Left ventricle myocardium inferior (tissue), 1 donor: Measurements from ENCODE around the gene KANSL1. TPM values are rescaled to one million over a fixed set of nuclear protein-coding genes. Genes with fewer than 3 reads are reported as not detected.
"Not testable (repeated sequence)": the region's sequence is repeated elsewhere in the genome, so short reads cannot be mapped to it uniquely, and the experiment has no call there.

ENCODE experiments used
- DNase-seq: peaks from one replicate; pipeline ENCODE4 v3.0.0-alpha.2; 2020
- H3K27ac ChIP-seq: fragments of 200-600 bp; replicated peaks from 2 replicates; pipeline ENCODE4 v1.8.0; 2021
- H3K27me3 ChIP-seq: fragments of 200-600 bp; 2 replicates; pipeline ENCODE4 v1.8.0; 2021; ENCODE audit warnings: low read depth
- H3K36me3 ChIP-seq: fragments of 200-600 bp; 2 replicates; pipeline ENCODE4 v1.8.0; 2021
- H3K4me1 ChIP-seq: fragments of 200-600 bp; 2 replicates; pipeline ENCODE4 v1.8.0; 2021
- H3K4me3 ChIP-seq: fragments of 200-600 bp; 2 replicates; pipeline ENCODE4 v1.8.0; 2021; ENCODE audit warnings: mild to moderate bottlenecking, moderate library complexity
- H3K9me3 ChIP-seq: fragments of 200-600 bp; replicated peaks from 2 replicates; pipeline ENCODE4 v1.8.0; 2021
- CTCF ChIP-seq: fragments of 200-600 bp; IDR thresholded peaks from 2 replicates; pipeline ENCODE4 v1.8.0; 2021; ENCODE audit warnings: antibody characterized with exemption, mild to moderate bottlenecking, borderline replicate concordance
- intact Hi-C: fragments of 100-400 bp; cut with micrococcal nuclease; formaldehyde crosslinking; loops from one replicate; pipeline ENCODE4 v1.11.0; 2022
- total RNA-seq: library from RNA; stranded (reverse); fragmentation: NEBNext Ultra II Directional; extraction: Animal tissue kit (Norgen Biotek cat#: 25700); gene quantifications from one replicate; pipeline ENCODE4 v1.2.1, GENCODE V29; 2021
- donor health status: DM: no; HTN: yes; CAD: no; lungs with severe emphysema.

Gene KANSL1
- total RNA-seq, 1 donor from 2014 or later = 23.7 TPM

- Histone ChIP-seq H3K9me3 (no peaks in the 10 kb centered on the region), H3K27ac (peak overlapping the region; percentile 43), H3K4me3 (no peak overlapping the region), H3K4me1 (peaks cover 64% of the 10 kb centered on the region), H3K36me3 (no peaks in the 10 kb centered on the region), H3K27me3 (no peaks in the 10 kb centered on the region)
- intact Hi-C loops = no loop called here
- no peak for TF ChIP-seq CTCF
- DNase-seq = no peak
These were observed 85.1 kb downstream of the KANSL1 start for GRCh38 chr17:46108120-46108519.

GRCh38 chr17:46106966-46107644, 86.1 kb downstream of the KANSL1 start:
- no peaks in the 10 kb centered on the region for H3K27me3 ChIP-seq
- H3K36me3 ChIP-seq = no peaks in the 10 kb centered on the region
- intact Hi-C loops = no loop called here
- peaks cover 69% of the 10 kb centered on the region for H3K4me1 ChIP-seq
- H3K9me3 ChIP-seq = no peaks in the 10 kb centered on the region
- H3K27ac ChIP-seq = peak overlapping the region; percentile 43
- TF ChIP-seq CTCF = no peak
- H3K4me3 ChIP-seq = no peak overlapping the region
- no peak for DNase-seq

GRCh38 chr17:46102806-46103205, 90.4 kb downstream of the KANSL1 start:
- Histone ChIP-seq H3K4me1 (peaks cover 68% of the 10 kb centered on the region), H3K27ac (peak overlapping the region; percentile 54)
- H3K27me3 ChIP-seq, DNase-seq, intact Hi-C loops, H3K9me3 ChIP-seq, H3K4me3 ChIP-seq, H3K36me3 ChIP-seq: not testable (repeated sequence)

GRCh38 chr17:46101785-46102617, 91.2 kb downstream of the KANSL1 start:
- H3K27me3 ChIP-seq, intact Hi-C loops, H3K36me3 ChIP-seq, H3K9me3 ChIP-seq, H3K4me3 ChIP-seq, DNase-seq: not testable (repeated sequence)
- Histone ChIP-seq H3K4me1 (peaks cover 67% of the 10 kb centered on the region), H3K27ac (peak overlapping the region; percentile 54)

GRCh38 chr17:46100590-46100989, 92.6 kb downstream of the KANSL1 start:
- intact Hi-C loops = no loop called here
- no peaks in the 10 kb centered on the region for H3K9me3 ChIP-seq
- DNase-seq = no peak
- H3K27ac ChIP-seq = peak overlapping the region; percentile 54
- H3K4me1 ChIP-seq = peaks cover 59% of the 10 kb centered on the region
- H3K36me3 ChIP-seq = no peaks in the 10 kb centered on the region
- no peaks in the 10 kb centered on the region for H3K27me3 ChIP-seq
- H3K4me3 ChIP-seq = no peak overlapping the region
- TF ChIP-seq CTCF = no peak

GRCh38 chr17:46099865-46100264, 93.4 kb downstream of the KANSL1 start:
- no peaks in the 10 kb centered on the region for H3K36me3 ChIP-seq
- peaks cover 59% of the 10 kb centered on the region for H3K4me1 ChIP-seq
- no peaks in the 10 kb centered on the region for H3K27me3 ChIP-seq
- intact Hi-C loops = no loop called here
- no peaks in the 10 kb centered on the region for H3K9me3 ChIP-seq
- H3K4me3 ChIP-seq = no peak overlapping the region
- no peak overlapping the region for H3K27ac ChIP-seq
- DNase-seq = no peak
- TF ChIP-seq CTCF = no peak
